GM12878 (cell line): Measurements from ENCODE around the gene TMIGD2. TPM values are rescaled to one million over a fixed set of nuclear protein-coding genes. Genes with fewer than 3 reads are reported as not detected.
A peak's percentile ranks its signal among the peaks of the same experiment; 100 is the strongest.

Source experiments
- ATAC-seq: fragments of 200-7000 bp; cut with Tn5 transposase; 3 replicates; pipeline ENCODE4 v1.9.1; 2020; ENCODE audit warnings: mild to moderate bottlenecking, moderate library complexity
- BruUV-seq: library from RNA; stranded (reverse); fragments of 400-500 nt; replicated peaks from 2 replicates; lab custom pipeline; 2021; lab: Mats Ljungman, UMichigan
- CTCF ChIA-PET: fragments of 300-600 bp; sonication (Branson Sonifier 250); formaldehyde crosslinking; extraction: SDS; loops from one replicate; lab custom pipeline; 2021; ENCODE audit warnings: inconsistent platforms; lab: Yijun Ruan, JAX
- POLR2A ChIA-PET: fragments of 350-600 bp; formaldehyde crosslinking; extraction: SDS; loops from one replicate; lab custom pipeline; 2021; ENCODE audit warnings: inconsistent platforms; lab: Charles Lee
- RAD21 ChIA-PET: fragments of 300-600 bp; sonication (Branson Sonifier 250); formaldehyde crosslinking; loops from one replicate; lab custom pipeline; 2023; ENCODE audit warnings: antibody characterized with exemption; ENCODE audit not compliant: unreplicated experiment; lab: Charles Lee
- SMC1A ChIA-PET: fragments of 300-600 bp; sonication (Branson Sonifier 250); formaldehyde crosslinking; loops from one replicate; lab custom pipeline; 2023; ENCODE audit not compliant: unreplicated experiment, uncharacterized antibody; lab: Charles Lee
- DNase-seq: peaks from one replicate; pipeline ENCODE4 v3.0.0-alpha.2; 2011; ENCODE audit warnings: low read depth, low spot score
- FAIRE-seq: peaks from 3 replicates; lab custom pipeline; 2011; peaks lifted over from hg19 to GRCh38; lab: Jason Lieb, UNC
- H2AFZ ChIP-seq: 2 replicates; pipeline ENCODE4 v1.6.0; 2011; ENCODE audit warnings: low read depth, low read length, control low read depth; ENCODE audit not compliant: control insufficient read depth
- H3K27ac ChIP-seq: 2 replicates; pipeline ENCODE4 v1.5.1; 2011; ENCODE audit warnings: control low read depth; ENCODE audit not compliant: control insufficient read depth, insufficient read depth
- H3K27me3 ChIP-seq, 2 experiments: replicated peaks in 1 of 2; 2 replicates each; pipeline versions ENCODE4 v1.6.0 to v1.6.1; 2011; ENCODE audit warnings: low read length in 1 of 2; ENCODE audit not compliant: control insufficient read depth in 2 of 2, insufficient read depth in 2 of 2
- H3K36me3 ChIP-seq, 2 experiments: 2 replicates each; pipeline ENCODE4 v1.5.1; 2011; ENCODE audit warnings: low read length in 1 of 2; ENCODE audit not compliant: control insufficient read depth in 2 of 2, insufficient read depth in 2 of 2
- H3K4me1 ChIP-seq: 2 replicates; pipeline ENCODE4 v1.6.1; 2011; ENCODE audit warnings: mild to moderate bottlenecking, low read length, moderate library complexity, mixed read lengths; ENCODE audit not compliant: control insufficient read depth, insufficient read depth
- H3K4me2 ChIP-seq: 2 replicates; pipeline ENCODE4 v1.6.0; 2011; ENCODE audit warnings: control low read depth; ENCODE audit not compliant: control insufficient read depth, insufficient read depth
- H3K4me3 ChIP-seq: fragments of 200-600 bp; sonication (generic); 2 replicates; pipeline ENCODE4 v1.5.1; 2016
- H3K79me2 ChIP-seq: 2 replicates; pipeline ENCODE4 v1.6.0; 2011; ENCODE audit warnings: low read length; ENCODE audit not compliant: control insufficient read depth, insufficient read depth
- H3K9ac ChIP-seq: 2 replicates; pipeline ENCODE4 v1.8.0; 2011; ENCODE audit warnings: low read length, control low read depth, mixed read lengths; ENCODE audit not compliant: control insufficient read depth, insufficient read depth
- H3K9me3 ChIP-seq: replicated peaks from 3 replicates; pipeline ENCODE4 v1.5.1; 2011; ENCODE audit warnings: mild to moderate bottlenecking, low read length; ENCODE audit not compliant: control insufficient read depth, insufficient read depth
- H4K20me1 ChIP-seq: 2 replicates; pipeline ENCODE4 v1.6.0; 2011; ENCODE audit not compliant: control insufficient read depth, insufficient read depth
- CUX1 ChIP-seq: IDR thresholded peaks from 2 replicates; pipeline ENCODE4 v1.6.1; 2012; ENCODE audit warnings: improper control_type of control experiment, low read depth, low read length; ENCODE audit not compliant: insufficient replicate concordance
- E2F4 ChIP-seq: IDR thresholded peaks from 2 replicates; pipeline ENCODE4 v1.6.1; 2012; ENCODE audit warnings: low read depth, low read length, improper control_type of control experiment
- ESRRA ChIP-seq: IDR thresholded peaks from 2 replicates; pipeline ENCODE4 v1.6.1; 2012; ENCODE audit warnings: mild to moderate bottlenecking, low read length, improper control_type of control experiment
- IKZF2 ChIP-seq, 2 experiments: fragments of 450-650 bp; IDR thresholded peaks; 2 replicates each; pipeline ENCODE4 v1.6.1; 2017; ENCODE audit warnings: mild to moderate bottlenecking in 2 of 2, moderate library complexity in 2 of 2
- MEF2B ChIP-seq: fragments of 450-650 bp; IDR thresholded peaks from 2 replicates; pipeline ENCODE4 v1.6.1; 2018; ENCODE audit warnings: mild to moderate bottlenecking, moderate library complexity; ENCODE audit not compliant: partially characterized antibody, poor library complexity, severe bottlenecking
- NR2C1 ChIP-seq: fragments of 450-650 bp; IDR thresholded peaks from 2 replicates; pipeline ENCODE4 v1.6.1; 2017; ENCODE audit warnings: antibody characterized with exemption, mild to moderate bottlenecking, moderate library complexity
- RELB ChIP-seq: fragments of 450-650 bp; IDR thresholded peaks from 2 replicates; pipeline ENCODE4 v1.6.1; 2017; ENCODE audit warnings: low read depth, mild to moderate bottlenecking, moderate library complexity
- SMAD5 ChIP-seq: IDR thresholded peaks from 2 replicates; pipeline ENCODE4 v1.6.1; 2016; ENCODE audit warnings: antibody characterized with exemption, low read depth
- TCF12 ChIP-seq: IDR thresholded peaks from 2 replicates; pipeline ENCODE4 v1.6.1; 2011; ENCODE audit warnings: low read depth, mild to moderate bottlenecking, low read length
- ZNF24 ChIP-seq: fragments of 450-650 bp; IDR thresholded peaks from 2 replicates; pipeline ENCODE4 v1.6.1; 2017; ENCODE audit warnings: antibody characterized with exemption, mild to moderate bottlenecking
- WGBS: methylation state at CpG from one replicate; pipeline ENCODE4 v1.1.6; 2016; ENCODE audit warnings: low lambda C conversion rate; ENCODE audit not compliant: insufficient replicate concordance, insufficient coverage; ENCODE audit errors: missing lambda C conversion rate; 5-methylcytosine and 5-hydroxymethylcytosine counted together
- in situ Hi-C: fragments of 300-500 bp; cut with MboI; formaldehyde crosslinking; loops from 9 replicates; pipeline ENCODE4 v1.14.3; 2018; ENCODE audit warnings: mixed read lengths
- intact Hi-C: fragments of 100-400 bp; cut with micrococcal nuclease; formaldehyde crosslinking; loops from one replicate; pipeline ENCODE4 v1.14.2; 2022; ENCODE audit not compliant: unreplicated experiment
- polyA plus RNA-seq, 11 experiments: library from polyadenylated mRNA; depleted of rRNA in 4 of 11; unstranded in 6 of 11; stranded (reverse) in 5 of 11; fragments of >200 nt; fragmentation: Nextera tagmentation in 4 of 11; fragmentation: Illumina TruSeq in 1 of 11; extraction: Ambion mirVana in 4 of 11; extraction: Trizol in 1 of 11; gene quantifications; 1 replicate in 1 of 11; 2 replicates in 10 of 11; pipeline versions ENCODE4 v1.2.1 to v1.2.3, GENCODE V29; 2011 to 2016; ENCODE audit warnings: inconsistent platforms in 2 of 11, missing spikeins in 2 of 11, low read depth in 1 of 11
- total RNA-seq, 4 experiments: library from RNA; depleted of rRNA in 3 of 4; stranded (reverse); fragments of >200 nt in 3 of 4; fragmentation: Illumina TruSeq in 1 of 4; extraction: Trizol in 1 of 4; gene quantifications; 2 replicates each; pipeline versions ENCODE4 v1.2.1 to v1.2.3, GENCODE V29; 2013 to 2021

The TMIGD2 gene
- total and polyA plus RNA-seq, 10 of the 15 experiments (the other 5 are each of a cell fraction or from before 2014, with no cell fraction given): 0.09 to 0.40 (median 0.14) TPM; not detected in 5

GRCh38 chr19:4345342-4346019, 43.3 kb upstream of the TMIGD2 start:
- H3K9me3 ChIP-seq: no peaks in the 10 kb centered on the region
- H3K27ac ChIP-seq: no peak overlapping the region
- H3K27me3 ChIP-seq: no peaks in the 10 kb centered on the region
- TF ChIP-seq RELB (no peak), SMAD5 (no peak), NR2C1 (no peak), E2F4 (no peak), IKZF2 (IDR thresholded peaks at IDR 0.05) (no peak), ZNF24 (no peak), MEF2B (no peak), CUX1 (no peak), TCF12 (no peak), ESRRA (no peak)
- POLR2A ChIA-PET: no interaction called here
- no peak overlapping the region for H2AFZ ChIP-seq
- H3K79me2 ChIP-seq: peaks cover 3% of the 10 kb centered on the region
- no peak overlapping the region for H3K4me3 ChIP-seq
- in situ Hi-C loops (no loop called here), intact Hi-C loops (no loop called here)
- DNase-seq (no peak), FAIRE-seq (no peak), ATAC-seq (no peak)
- CTCF ChIA-PET: interaction anchor here (0.6 to 3.4 kb wide), 3 partner anchors 8 to 78 kb away, joined by 4 to 12 read pairs (median 6); partner anchors contain the start of gene CHAF1A
- no peaks in the 10 kb centered on the region for H4K20me1 ChIP-seq
- H3K4me2 ChIP-seq: no peak overlapping the region
- peaks cover 7% of the 10 kb centered on the region for H3K4me1 ChIP-seq
- BruUV-seq: TSS peak; percentile 47
- 90% methylated on average over 14 of the region's 15 CpGs for WGBS
- SMC1A ChIA-PET: no interaction called here
- H3K9ac ChIP-seq: no peak overlapping the region
- RAD21 ChIA-PET: interaction anchor here (0.7 kb wide), 1 partner anchor 21 kb away, joined by 3 read pairs; no protein-coding TSS in a partner anchor
- H3K36me3 ChIP-seq: no peaks in the 10 kb centered on the region; a peak in 2 of 4 replicates
